GM19463 (cell line): Measurements from ENCODE around the gene OVOL1.
"Not testable (repeated sequence)": the region's sequence is repeated elsewhere in the genome, so short reads cannot be mapped to it uniquely, and the experiment has no call there.

Source experiments
- ATAC-seq: cut with Tn5 transposase; IDR thresholded peaks from one replicate; pipeline ENCODE4 v1.9.1; 2021; ENCODE audit warnings: mild to moderate bottlenecking, moderate library complexity; ENCODE audit not compliant: unreplicated experiment

Gene OVOL1

DNA sequence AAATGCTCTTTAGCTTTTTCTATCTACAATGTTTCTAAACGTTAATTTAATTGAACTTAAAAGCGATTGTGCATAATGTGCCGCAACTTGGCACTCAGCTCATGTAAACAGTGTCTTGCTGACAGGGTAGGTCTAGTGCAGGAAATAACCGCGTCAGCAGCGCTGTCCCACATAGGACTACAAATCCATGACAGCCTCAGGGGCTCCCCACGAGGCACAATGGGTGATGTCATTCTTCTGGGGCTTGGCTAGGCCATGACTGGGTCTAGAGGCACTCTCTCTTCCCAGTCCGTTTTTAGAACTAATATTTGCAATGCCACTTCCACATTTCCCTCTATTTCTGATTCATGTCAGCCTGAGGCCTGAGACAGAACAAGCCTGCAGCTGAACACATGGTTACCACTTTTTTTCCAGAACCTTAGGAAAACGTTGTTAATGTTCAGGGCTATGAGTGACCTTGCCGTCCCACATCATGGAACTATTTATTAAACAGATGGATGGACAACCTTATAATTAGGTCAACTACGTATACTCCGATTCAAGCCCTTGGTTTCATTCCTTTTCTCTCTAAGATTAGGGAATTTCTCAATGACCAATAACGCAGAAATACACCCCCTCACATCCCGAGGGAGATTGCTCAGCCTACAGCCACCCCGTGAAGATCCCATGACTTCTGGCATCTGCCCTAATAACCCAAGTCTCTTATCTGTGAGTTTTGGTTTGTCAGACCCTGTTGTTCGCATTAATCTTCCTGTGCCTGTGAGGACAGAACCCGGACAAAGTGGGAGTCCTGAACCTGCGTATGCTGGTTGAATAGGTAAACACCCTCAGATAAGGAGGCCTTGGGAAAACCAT, 27.5 kb downstream of the OVOL1 start:
- ATAC-seq: no peak

- no peak for ATAC-seq
These were observed 28.2 kb downstream of the OVOL1 start for GRCh38 chr11:65814986-65815565.

DNA sequence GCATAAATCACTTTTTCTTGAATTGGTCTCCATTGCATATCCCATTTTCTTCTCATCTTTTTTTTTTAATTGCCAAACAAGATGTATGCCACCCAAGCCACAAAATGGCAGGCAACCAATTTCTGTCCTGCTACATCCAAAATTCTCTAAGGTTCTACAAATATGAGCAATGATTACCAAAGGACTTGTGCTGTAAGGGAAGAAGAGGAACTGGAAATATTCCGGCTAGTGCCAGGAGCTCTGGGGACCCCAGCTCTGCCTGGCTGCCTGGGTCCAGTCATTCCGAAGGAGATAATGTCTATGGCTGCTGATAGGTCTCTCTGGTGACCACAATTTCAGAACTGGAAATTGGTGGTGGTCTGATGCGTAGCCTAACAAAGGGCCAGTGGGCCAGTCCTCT, 29.8 kb downstream of the OVOL1 start:
- ATAC-seq: no peak

GRCh38 chr11:65817312-65817834, 30.5 kb downstream of the OVOL1 start:
- ATAC-seq: no peak

- ATAC-seq: peak; percentile 78
These were observed 31.2 kb downstream of the OVOL1 start for GRCh38 chr11:65817835-65818680.

GRCh38 chr11:65821107-65821506, 34.2 kb downstream of the OVOL1 start:
- ATAC-seq: no peak

DNA sequence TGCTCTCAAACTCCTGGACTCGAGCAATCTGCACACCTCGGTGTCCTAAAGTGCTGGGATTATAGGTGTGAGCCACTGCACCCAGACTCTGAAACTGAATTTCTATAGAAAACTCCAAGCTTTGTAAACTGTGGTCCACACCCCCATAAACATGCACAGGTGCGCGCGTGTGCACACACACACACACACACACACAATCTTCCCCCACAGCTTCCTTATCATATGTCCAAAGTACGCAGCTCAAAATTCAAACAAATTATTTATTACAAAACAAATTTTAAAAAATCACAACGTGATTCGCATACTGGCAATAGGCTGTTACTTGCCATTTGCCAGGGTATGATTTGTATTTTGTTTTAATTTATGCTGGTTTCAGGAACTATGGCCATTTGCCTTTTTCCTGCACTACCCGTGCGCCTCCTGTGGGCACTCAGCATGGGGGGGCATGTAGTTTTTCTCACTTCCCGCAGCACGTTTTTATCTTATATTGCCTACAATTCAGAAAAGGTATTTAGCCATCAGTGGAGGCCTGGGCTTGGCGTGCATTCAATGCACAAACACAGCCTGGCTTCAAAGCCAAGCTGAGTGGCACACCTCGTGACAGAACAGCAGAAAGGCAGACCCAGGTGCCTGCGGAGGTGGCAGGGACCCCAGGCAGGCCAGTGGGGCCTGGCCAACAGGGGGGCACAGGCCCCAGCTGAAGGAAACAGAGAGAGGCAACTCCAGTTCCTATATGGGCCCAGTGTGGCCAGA, 36.1 kb downstream of the OVOL1 start:
- no peak for ATAC-seq

DNA sequence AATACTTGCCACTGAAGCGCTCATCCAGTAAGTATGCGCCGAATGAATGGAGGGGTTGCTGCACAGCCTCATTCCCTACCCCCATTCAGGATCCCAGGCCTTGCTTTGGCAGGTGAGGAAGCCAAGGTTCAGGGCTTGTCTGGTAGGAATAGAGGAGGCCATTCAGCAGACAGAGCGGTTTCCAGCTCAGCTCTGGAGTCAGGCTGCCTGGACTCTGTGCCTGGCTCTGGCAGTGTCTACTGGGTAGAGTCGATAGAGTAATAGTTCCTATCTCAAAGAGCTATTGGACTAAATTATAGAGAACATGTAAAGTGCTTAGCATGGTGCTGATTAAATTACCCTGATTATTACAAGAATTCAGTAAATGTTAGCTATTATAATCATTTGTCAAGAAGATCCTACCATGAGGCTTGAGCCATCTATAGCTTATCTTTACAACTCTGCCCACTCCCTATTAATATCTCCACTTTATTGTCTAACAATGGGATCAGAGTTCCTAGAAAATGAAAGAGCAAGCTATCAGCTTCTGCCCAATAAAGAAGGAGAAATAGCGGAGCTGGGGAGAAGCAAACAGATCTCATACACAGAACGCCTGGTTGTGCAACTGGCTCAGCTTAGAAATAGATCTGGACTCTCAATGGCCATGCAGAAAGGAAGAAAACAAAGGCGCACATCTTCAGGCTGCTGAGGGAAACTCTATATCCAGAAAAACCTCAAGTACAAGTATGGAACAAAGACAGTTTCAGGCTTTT, 40.3 kb downstream of the OVOL1 start:
- ATAC-seq: no peak

DNA sequence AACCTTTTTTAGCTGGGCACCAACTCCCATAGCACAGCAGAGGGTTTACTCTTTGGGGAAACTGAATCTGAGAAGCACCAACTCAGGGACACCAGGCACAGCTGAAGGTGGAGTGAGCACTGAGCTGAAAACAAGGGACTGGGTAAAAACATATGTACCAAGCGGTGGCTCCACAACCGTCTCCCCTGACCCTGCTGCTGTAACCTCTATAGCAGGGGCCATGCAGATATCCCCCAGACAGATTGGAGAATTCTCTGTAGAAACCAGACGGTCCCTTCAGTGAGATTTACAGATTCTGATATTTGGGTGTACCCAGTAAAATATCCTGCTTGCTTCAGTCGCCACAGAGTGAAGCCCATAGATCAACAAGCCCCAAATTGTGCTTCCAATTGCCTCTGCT, 42.6 kb downstream of the OVOL1 start:
- no peak for ATAC-seq

GRCh38 chr11:65832231-65832630, 45.4 kb downstream of the OVOL1 start:
- not testable (repeated sequence) for ATAC-seq

DNA sequence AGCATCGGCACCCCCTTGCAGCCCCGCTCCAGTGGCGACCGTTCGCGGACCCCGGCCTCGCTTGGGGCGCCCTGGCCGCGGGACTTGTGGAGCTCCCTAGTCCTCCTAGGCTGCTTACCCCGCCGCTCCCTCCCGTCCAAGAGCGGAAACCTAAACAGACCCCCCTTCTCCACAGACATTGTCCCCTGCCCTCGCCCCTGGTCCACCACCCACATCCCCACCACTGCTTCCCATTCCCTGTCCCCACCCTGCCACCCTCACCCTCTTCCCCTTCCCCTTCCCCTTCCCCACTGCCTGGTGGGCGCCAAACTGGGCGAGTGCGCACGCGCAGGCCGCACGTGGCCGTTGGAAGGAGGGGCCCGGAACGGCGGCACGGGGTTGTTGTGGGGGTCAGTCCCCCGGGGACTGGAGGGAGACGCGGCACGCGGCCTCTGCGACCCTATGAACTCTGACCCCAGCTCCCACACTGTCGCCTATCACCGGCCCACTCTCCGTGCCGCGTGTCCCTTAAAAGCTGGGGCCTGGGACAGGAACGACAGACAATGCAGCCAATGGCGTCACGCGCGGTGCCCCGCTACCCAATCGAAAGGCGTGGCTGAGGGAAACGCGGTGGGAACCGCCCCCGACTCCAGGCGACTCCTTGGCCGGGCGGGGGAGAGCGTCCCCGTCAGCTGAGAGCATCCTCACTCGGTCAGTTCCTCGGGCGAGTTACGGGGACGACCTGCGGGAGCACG, 46.6 kb downstream of the OVOL1 start, which contains the start of gene SNX32:
Gene SNX32, plus strand, starts transcription at position 667 of the 734 bp plus-strand sequence. CDS start 103 bp downstream, outside the sequence.
- peak; percentile 99 for ATAC-seq

GRCh38 chr11:65834202-65834601, 47.3 kb downstream of the OVOL1 start:
- no peak for ATAC-seq

GRCh38 chr11:65842144-65842543, 55.3 kb downstream of the OVOL1 start:
- no peak for ATAC-seq

GRCh38 chr11:65843811-65844210, 56.9 kb downstream of the OVOL1 start:
- ATAC-seq: no peak

DNA sequence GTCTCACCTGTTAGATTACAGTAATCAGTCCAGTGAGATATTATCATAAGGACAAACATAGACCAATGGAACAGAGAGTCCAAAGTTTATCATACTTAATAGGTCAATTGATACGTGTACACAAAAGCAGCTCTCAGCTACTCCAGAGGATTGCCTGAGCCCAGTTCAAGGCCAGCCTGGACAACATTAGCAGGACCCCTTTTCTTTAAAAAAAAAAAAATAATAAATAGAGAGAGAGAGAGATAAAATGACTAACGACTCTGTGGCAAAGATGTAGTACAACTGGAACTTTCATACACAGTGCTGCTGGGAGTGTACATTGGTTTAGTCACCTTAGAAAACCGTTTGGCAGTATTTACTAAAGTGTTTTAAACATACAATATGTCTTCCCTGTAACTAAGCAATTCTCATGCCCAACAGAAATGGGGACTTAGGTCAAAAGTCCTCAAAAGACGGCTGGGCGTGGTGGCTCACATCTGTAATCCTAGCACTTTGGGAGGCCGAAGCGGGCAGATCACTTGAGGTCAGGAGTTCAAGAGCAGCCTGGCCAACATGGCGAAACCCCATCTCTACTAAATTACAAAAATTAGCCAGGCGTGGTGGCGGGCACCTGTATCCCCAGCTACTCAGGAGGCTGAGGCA, 57.5 kb downstream of the OVOL1 start:
- ATAC-seq: no peak
